GM19463 (cell line): Measurements from ENCODE around the gene SPRED3.
"Not testable (repeated sequence)": the region's sequence is repeated elsewhere in the genome, so short reads cannot be mapped to it uniquely, and the experiment has no call there.

Experiments
- ATAC-seq: cut with Tn5 transposase; IDR thresholded peaks from one replicate; pipeline ENCODE4 v1.9.1; 2021; ENCODE audit warnings: mild to moderate bottlenecking, moderate library complexity; ENCODE audit not compliant: unreplicated experiment

Gene SPRED3

DNA sequence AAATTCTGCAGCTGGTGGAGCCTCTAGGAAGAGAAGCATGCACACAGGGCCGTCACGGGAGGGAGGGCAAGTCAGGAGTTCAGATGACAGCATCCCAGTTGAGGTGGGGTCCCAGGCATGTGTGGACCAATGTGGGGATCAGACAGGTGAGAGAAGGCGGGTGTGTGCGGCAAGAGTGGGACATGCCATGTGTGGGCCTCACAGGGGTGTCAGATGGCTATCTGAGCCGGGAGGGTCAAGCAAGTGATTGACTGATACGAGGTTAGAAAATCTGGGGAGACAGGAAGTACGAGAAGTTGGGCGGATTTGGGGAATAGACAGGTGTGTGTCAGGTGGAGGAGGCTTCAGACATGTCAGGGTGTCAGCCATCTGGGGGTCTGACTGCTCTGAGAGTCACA is 28.6 kb downstream of the SPRED3 start:
- no peak for ATAC-seq

DNA sequence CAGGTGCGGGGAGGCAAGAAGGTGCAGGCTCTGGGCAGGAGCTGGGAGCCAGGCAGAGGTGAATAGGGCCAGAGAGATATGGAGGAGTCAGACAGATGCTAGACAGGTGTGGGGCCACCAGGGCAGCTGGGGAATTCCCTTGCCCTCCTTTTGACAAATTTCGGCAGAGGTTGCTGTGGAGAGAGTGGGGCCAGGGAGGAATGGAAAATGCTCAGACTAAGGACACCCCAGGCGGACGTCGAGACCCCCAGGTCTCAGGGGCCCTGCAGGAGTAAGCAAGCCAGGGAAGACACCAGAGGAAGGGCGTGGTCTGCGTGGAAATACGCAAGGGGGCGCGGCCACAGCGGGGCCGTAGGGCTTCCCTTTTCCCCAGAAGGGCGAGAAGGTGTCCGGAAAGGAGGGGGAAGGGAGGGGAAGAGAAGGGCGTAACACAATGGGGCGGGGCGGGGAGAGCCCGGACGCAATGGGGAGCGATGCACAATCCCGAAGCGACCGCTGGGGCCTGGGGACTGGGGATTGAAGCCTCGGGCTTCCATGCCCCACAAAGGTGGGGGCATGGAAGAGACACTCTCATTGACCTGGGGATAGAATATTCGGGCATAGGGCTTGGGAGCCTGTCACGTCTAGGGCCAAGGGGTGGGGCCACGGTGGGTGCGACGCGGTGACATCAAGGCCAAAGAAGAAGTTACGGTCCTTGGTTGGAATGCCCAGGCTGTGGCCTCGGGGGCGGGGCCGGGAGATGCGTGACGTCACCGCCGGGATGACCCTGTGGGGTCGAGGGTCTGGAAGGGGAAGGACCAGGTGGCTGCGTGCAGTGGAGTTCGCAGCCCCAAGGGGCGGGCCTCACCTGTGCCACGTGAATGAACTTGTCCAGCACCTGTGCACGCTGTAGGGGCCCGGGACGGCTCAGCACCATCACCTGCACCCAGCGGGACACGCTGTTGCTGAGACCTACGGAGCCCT is 29.3 kb downstream of the SPRED3 start:
- ATAC-seq: no peak

DNA sequence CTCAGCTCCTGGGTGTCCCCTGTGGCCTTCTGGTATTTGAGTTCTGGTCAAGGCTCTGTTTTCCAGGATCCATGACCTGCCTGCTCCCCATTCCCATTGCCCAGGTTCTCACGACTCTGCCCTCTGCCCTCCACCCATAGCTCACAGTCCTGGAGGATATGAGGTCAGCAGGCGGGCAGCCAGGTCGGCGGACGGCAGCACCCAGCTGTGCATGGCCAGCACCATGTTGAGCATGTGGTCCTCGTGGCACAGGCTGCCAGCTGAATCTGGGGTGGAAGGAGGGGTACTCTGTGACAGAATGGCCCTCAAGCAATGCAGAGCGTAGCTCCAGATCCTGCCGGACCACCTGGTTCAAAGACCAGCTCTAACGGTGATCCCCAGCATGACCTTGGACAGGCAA is 32.4 kb downstream of the SPRED3 start:
- no peak for ATAC-seq

DNA sequence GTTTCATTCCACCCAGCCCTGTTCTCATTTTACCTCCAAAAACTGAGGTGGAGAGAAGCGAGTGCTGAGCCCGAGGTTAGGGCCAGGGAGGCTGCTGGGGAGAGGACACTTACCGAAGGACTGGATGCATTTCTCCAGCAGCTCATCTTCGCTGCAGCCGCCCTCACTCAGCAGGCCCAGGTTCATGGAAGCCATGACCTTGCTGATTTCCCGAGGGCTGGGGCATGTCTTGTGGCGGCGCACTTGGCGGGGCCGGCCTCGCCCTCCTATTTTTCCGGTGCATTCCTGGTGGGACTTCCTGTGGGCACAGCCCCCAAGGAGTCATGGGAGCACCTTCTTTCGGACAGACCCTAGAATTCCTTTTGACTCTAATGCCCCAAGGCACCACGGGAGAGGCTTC is 33.4 kb downstream of the SPRED3 start:
- ATAC-seq: no peak

DNA sequence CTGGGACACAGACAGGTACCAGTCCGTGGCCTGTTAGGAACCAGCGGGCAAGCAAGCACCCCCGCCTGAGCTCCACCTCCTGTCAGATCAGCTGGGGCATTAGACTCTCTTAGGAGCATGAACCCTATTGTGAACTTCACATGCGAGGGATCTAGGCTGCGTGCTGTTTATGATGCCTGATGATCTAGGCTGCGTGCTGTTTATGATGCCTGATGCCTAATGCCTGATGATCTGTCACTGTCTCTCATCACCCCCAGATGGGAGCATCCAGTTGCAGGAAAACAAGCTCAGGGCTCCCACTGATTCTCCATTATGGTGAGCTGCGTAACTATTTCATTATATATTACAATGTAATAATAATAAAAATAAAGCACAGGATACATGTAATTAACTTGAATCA is 33.9 kb downstream of the SPRED3 start:
- ATAC-seq: no peak

DNA sequence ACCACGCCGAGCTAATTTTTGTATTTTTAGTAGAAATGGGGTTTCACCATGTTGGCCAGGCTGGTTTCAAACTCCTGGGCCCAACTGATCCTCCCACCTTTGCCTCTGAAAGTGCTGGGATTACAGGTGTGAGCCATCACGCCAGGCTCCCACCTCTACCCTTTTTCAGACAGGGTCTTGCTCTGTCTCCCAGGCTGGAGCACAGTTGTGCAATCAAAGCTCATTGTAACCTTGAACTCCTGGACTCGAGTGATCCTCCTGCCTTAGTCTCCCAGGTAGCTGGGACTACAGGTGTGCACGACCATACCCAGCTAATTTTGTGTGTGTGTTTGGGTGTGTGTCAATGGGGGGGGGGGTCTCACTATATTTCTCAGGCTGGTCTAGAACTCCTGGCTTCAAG is 35.8 kb downstream of the SPRED3 start:
- ATAC-seq: no peak

DNA sequence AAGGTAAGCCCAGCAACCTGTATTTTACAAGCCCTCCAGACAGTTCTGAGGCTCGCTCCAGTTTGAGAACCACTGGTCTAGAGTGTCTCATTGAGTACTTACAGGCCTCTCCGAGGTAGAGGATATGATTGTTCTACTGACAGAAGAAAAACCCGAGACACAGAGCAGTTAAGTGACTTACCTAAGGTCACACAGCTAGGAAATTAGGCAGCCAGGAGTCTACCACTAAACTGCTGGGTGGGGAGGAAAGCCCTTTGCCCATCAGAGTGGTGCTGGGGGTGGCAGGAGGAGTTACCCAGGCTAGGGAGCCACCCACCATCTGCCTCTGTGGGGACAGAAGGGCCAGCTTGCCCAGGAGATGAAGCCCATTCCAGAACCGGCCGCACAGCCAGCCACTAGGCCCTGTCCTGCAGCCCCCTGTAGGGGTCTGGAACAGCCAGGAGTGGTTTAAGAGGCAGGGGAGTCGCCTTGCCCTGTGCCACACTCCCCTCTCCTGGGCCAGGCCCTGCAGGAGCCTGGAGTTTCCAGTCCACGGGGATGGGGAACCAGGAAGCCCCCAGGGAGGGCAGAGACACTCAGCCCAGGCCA is 36.8 kb downstream of the SPRED3 start:
- ATAC-seq: no peak

DNA sequence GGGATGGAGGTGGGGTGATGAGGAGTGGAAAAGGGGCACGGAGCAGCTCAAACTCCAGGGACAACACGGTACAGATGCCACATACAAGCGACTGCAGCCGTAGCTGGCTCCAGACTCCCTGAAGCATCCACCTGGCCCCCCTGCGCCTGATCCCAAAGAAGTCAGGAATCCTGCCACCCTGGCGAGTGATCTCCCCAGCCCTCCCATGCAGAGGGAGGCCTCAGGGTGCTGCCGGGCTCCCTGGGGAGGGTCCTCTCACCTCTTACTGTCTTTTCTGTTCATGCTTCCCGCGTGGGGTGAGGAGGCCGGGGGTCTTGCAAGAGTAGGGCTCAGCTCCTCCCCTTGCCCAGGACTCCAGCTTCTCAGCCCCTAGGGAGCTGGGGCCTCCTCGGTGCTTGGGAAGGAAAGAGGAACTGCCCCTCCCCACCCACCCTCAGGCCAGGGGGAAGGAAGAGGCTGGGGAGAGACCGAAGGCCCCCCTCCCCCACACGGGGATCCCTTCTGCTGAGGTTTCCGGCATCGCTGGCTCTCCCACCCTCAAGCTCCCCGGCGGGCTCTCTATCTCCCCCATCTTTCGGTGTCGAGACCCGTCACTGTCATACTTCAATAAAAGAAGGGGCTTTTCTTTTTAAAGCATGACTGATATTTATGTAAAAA is 37.4 kb downstream of the SPRED3 start, which contains the start of gene RASGRP4:
Gene RASGRP4, minus strand, starts transcription at position 410 of the 657 bp plus-strand sequence. Its CDS starts 128 bp downstream, at position 282.
- no peak for ATAC-seq

DNA sequence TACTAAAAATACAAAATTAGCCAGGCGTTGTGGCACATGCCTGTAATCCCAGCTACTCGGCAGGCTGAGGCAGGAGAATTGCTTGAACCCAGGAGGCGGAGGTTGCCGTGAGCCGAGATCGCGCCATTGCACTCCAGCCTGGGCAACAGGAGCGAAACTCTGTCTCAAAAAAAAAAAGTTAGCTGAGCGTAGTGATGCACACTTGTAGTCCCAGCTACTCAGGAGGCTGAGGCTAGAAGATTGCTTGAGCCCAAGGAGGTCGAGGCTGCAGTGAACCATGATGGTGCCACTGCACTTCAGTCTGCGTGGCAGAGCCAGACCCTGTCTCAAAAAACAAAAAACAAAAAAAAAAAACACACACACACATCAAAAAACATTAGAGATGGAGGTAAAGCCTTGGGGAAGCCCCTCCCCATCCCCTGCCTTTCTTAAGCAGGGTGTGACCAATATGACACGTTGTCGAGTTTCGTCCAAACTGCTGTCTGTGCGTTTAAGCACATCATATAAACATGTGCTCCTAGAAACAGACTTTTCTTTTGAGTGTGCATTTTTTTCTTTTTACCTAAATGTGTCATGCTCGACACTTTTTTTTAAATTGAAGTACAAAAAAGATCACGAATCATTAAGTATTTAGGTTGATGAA is 38.7 kb downstream of the SPRED3 start:
- not testable (repeated sequence) for ATAC-seq

DNA sequence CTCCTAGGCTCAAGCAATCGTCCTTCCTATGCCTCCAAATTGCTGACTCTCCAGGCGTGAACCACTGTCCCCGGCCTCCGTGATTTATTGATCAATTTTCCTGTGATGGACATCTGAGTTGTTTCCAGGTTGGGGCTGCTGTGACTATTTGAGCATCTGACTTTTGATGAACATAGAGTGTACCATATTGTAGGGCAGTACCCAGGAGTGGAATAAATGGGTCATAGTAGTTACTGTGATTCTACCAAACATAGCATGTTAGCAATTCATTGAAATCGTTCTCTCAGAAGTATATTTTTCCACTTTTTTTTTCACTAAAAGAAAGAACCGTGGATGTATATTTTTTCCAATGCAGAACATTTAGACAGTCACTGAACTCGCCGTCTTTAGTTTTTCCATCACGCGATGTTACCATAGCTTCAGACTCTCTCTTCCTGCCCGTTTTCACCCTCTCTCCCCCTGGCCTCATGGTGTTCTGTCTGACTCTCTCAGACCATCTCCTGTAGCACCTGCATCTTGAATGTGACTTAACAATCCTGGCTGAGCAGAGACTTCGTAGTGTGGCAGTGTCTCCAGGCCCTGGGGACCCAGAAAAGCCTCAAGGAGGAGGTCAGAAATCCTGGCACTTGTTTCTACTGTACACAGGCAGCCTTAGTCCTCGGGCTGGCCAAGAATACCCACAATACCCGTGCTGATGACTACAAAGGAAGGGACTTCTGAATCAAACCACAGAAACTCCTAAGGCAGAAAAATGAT is 40.7 kb downstream of the SPRED3 start:
- no peak for ATAC-seq

DNA sequence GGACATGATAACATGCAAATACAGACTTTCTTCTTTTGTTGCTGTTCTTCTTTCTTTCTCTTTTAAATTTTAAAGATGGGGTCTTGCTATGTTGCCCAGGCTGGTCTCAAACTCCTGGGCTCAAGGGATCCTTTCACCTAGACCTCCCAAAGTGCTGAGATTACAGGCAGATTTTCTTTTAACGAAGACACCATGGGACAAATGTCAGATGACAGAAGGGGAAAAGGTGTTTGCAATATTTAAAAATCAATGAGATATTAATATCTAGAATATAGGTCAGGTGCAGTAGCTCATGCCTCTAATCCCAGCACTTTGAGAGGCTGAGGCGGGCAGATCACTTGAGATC is 41.3 kb downstream of the SPRED3 start:
- no peak for ATAC-seq

DNA sequence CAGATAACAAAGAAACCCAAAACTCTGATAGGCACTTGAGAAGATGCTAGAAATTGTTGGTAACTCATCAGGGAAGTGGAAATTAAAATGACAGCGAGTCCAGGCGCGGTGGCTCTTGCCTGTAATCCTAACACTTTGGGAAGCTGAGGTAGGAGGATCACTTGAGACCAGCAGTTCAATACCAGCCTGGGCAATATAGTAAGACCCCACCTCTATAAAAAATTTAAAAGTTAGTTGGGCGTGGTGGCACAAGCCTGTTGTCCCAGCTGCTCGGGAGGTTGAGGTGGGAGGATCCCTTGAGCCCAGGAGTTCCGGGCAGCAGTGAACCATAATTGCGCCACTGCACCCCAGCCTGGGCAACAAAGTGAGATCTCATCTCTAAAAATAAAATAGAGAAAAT is 42.4 kb downstream of the SPRED3 start:
- no peak for ATAC-seq

DNA sequence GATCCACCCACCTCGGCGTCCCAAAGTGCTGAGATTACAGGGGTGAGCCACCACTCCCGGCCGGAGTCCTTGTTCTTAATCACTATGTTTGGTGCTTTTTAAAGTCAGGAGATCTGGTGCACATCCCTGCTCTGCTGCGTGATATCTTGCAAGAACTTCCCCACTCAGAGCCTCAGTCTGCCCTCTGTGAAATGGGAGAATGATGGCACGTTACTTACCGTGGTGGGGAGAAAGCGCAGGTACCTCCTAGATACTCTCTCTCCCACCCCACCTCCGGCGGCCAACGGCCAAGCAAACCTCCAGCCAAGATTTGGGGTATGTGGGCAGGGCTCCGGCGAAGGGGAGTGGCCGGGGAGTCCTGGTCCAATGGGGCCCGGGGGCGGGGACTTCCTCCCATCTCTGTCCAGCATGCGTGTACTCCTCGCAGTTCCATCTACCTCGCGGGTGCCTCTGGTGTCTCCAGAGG is 44.8 kb downstream of the SPRED3 start, which contains the start of gene RYR1:
Gene RYR1, plus strand, starts transcription at position 424 of the 466 bp plus-strand sequence. CDS start 139 bp downstream, outside the sequence.
- no peak for ATAC-seq

DNA sequence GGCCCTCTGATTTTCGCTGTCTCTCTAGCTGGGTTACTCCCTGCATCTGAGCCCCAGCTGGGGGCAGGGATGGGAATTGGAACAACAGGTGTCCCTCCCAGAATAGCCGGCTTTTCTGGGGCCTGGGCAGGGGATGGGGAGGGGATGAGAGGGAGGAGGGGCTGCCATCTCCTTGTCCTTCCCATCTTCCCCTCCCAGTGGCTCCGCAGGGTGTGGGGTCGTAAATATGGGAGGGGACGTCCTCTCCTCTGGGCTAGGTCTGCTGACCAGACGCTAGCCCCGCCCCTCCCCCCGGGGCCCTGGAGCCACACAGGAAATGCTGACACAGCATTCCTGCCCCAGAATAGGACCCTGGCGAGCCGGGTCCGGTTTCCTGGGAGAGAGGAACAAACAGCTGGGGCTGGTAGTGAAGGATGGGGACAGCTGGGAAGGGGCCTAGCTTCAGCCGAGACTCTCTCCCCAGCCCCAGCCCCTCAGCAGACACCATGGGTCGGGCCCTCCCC is 46.1 kb downstream of the SPRED3 start:
- ATAC-seq: no peak

DNA sequence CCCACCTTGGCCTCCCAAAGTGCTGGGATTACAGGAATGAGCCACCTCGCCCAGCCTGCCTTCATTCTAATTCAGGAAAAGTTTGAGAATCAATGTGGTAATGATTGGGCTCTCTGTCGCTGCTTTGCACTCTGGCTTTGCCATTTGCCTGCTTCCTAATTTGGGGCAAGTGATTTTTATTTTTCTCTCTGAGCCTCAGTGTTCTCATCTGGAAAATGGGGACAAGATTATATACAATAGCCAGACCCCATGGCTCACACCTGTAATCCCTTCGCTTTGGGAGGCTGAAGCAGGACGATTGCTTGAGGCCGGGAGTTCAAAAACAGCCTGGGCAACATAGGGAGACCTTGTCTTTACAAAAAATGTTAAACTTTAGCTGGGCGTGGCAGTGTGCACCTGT is 48.8 kb downstream of the SPRED3 start:
- ATAC-seq: no peak

DNA sequence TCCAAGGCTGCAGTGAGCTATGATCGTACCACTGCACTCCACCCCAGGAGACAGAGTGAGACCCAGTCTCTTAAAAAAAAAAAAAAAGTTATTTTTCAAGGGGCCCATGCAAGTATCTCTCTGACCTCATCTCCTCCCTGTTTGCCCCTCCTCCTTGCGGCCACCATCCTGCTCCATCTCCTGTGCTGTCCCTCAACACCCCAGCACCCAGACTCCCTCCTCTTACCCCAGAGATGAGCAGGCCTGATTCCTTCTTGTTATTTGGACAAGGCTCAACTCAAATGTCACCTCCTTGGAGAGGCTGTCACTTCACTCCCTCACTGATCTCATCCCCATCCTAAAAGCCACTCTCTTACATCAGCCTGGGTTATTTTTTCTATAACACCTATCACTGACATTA is 49.4 kb downstream of the SPRED3 start:
- no peak for ATAC-seq

DNA sequence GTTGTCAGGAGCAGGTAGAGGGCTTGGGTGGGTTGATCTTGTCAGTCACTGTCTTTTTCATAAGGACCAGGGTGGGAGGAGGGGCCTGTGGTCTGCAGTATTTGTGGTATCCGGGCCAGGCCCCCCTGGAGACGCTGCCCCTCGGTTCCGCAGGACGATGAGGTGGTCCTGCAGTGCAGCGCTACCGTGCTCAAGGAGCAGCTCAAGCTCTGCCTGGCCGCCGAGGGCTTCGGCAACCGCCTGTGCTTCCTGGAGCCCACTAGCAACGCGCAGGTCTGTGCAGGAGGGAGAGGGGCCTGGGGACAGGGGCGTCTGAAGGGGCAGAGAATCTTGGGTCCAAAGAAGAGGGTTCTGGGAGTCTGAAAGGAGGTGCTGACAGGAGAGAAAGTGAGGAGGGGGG is 52.1 kb downstream of the SPRED3 start:
- ATAC-seq: no peak

DNA sequence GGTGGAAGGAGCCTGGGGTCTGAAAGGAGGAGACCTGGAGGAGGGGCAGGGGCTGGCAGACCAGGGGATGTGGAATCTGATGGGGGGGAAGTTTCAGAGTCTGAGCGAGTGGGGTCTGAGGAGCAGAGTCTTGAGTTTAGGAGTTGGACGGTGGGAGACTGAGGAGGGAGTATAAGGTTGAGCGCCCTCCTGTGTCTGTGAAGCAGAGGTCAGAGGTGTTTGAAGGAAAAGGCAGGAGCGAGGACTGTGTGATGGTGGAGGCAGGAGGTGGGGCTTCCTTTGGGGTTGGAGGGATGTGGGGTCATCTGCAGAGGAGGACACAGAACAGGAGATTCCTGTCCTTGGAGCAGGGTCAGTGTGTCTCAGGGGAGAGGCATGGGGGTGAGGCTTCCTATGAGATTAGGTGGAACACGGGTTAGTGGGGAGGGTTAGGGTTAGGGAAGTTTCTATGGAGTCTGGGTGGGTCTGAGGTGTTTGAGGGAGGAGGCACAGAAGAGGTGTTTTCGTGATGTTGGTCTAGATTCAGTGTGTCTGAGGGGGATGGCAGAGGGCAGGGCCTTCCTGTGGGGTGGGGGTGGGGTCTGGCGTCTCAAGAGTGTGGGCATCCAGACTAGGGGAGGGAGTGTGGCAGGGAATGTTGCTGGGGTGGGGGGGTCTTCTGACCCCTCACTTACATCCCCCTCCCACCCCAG is 53.3 kb downstream of the SPRED3 start:
- no peak for ATAC-seq

DNA sequence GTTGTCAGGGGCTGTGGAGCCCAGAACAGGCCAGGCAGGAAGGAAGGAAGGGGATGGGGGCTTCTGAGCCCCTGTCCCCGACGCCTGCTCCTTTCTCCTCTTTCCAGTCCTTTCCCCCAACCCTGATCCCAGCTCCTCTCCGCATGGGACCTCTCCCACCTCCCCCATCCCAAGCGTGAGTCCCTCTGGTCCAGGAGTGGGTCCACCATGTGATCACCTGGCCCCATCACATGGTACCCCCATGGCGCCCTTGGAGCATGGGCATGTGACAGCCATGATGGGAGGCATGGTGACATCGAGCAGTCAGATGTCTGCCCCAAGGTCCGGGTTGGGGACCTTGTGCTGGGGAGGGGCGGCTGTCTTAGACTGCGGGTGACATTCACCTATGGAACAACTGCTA is 54.2 kb downstream of the SPRED3 start:
- ATAC-seq: no peak
